Epithelial cell of esophagus (primary cell): ENCODE results near the gene CACNA1B.

Experiments
- DNase-seq: peaks from one replicate; pipeline ENCODE4 v3.0.0; 2010; ENCODE audit warnings: low read depth
- H3K4me3 ChIP-seq: 2 replicates; pipeline ENCODE4 v1.5.1; 2011; ENCODE audit warnings: mild to moderate bottlenecking, low read length, control low read depth
- CTCF ChIP-seq: IDR thresholded peaks from 2 replicates; pipeline ENCODE4 v1.5.1; 2011; ENCODE audit warnings: low read depth, mild to moderate bottlenecking, low read length, control low read depth, inconsistent platforms; ENCODE audit not compliant: insufficient read depth; ENCODE audit errors: missing control alignments

Gene CACNA1B

DNA sequence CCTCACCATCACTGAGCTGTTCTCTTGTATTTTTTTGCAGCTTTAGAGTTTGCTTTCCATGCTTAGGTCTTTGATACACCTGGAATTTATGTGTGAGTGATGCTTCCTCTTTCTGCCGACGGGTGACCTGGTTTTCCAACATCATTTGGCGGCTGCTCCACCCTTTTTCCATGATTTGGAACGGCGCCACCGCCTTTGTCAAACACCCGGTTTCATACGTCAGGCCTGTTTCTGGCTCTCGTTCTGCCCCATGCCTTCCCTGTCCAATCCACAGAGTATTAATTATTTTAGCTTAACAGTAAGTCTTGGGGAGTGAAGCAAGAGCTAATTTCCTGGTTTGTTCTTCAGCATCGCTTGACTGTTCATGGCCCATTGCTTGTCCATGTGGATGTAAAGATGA lies 30.2 kb downstream of the CACNA1B start:
- no peak overlapping the region for H3K4me3 ChIP-seq
- no peak for DNase-seq
- TF ChIP-seq CTCF: no peak

DNA sequence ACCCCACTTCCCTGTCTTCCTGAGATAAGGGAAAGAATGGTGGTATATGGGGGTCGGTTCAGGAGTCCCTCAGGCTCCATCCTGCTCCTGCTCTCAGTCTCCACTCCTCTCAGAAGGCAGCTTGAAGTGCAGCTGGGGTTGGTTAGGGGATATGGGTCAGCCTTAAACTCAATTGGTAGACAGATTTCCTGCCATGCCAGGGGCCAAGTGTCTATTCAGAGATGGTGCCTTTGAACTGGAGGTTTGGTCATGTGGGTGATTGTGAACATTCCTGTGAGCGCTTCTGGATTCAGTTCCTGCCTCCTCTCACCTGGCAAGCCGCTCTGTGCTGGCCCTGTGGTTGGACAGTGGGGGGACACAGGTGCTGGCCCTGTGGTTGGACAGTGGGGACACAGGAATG lies 35.1 kb downstream of the CACNA1B start:
- DNase-seq: no peak
- no peak overlapping the region for H3K4me3 ChIP-seq
- no peak for TF ChIP-seq CTCF

DNA sequence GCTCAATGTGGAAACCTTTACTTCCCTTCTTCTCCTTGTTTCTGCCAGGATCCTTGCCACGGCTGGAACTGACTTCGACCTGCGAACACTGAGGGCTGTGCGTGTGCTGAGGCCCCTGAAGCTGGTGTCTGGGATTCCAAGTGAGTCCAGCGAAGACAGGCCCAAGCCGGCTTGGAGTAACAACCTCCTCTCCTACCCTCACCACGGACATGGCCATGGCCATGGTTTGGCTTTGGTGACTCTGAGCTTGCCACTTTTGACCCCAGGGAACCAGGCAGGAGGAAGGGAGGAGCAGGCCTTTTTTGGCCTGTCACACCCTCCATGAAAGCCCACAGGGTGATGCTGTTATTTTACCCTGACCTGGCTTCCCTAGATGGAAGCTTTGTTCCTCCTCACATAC lies 35.5 kb downstream of the CACNA1B start:
- H3K4me3 ChIP-seq: no peak overlapping the region
- no peak for DNase-seq
- no peak for TF ChIP-seq CTCF

DNA sequence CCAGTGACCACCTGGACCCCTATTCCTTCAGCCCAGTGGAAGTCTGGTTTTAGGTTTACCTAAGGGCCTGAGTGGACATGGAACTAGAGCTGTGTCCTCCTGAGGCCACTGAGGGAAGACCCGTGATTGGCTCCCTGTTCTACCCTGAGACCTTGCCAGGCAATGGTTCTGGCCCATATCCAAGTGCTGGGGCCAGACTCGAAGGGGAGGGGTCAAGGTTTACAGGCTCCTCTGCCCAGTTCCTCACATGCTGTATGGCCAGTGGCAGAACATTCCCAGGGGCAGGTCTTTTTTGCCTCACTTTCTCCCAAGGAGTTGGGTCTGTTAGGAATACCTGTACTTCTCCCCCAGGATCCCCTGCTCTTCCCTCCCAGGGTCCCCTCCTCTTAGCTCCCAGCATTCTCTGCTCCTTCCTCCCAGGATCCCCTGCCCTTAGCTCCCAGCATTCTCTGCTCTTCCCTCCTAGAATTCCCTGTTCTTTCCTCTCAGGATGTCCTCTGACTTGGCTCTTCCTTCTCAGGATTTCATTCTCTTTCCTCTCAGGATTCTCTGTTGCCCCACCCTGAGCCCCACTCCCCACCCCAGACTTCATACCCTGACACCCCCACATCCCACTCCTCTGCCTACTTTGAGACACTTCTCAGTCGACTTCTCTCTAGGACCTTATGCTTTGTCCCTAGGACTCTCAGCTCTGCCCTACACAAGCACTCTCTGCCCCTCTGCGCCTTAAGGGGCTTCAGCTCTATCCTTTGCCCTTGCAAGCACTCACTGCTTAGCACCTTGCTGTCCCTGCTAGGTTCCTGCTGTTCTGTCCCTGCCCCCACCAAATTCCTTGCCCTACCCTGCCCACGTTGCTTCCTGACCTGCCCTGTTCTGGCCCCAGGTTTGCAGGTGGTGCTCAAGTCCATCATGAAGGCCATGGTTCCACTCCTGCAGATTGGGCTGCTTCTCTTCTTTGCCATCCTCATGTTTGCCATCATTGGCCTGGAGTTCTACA lies 36.5 kb downstream of the CACNA1B start:
- no peak overlapping the region for H3K4me3 ChIP-seq
- no peak for DNase-seq
- no peak for TF ChIP-seq CTCF

GRCh38 chr9:137916540-137916939 lies 39.0 kb downstream of the CACNA1B start:
- no peak for DNase-seq
- H3K4me3 ChIP-seq: no peak overlapping the region
- no peak for TF ChIP-seq CTCF

DNA sequence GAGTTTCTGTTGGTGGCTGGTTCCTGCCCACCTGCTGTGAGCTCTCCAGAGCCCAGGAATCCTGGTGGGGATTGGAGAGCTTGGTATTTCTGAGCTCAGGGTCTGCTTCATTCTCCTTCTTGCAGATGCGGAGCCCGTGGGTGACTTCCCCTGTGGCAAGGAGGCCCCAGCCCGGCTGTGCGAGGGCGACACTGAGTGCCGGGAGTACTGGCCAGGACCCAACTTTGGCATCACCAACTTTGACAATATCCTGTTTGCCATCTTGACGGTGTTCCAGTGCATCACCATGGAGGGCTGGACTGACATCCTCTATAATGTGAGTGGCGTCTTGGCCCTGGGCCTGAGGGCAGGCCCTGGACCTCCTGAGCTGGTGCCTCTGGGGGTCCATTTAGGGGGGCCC lies 39.5 kb downstream of the CACNA1B start:
- no peak overlapping the region for H3K4me3 ChIP-seq
- no peak for TF ChIP-seq CTCF
- DNase-seq: no peak

DNA sequence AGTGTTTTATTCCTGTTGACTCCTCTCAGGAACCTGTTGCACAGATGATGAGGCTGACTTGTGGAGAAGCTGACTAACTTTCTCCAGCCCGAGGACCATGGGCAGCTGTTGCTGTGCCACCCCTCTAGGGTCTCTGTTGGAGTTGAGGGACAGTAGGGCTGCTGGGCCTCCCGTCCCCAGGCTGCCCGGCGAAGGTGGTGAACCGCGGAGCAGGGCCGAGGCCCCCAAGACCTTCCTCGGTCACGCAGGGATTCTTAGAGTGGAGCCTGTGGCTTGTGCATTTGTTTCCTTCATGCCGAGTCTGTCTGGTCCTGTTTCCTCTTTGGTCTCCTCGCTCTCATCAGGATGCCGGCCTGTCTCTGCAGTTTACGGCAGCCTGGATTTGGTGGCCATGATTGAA lies 40.2 kb downstream of the CACNA1B start:
- DNase-seq: no peak

More for the DNA sequence above, 40.2 kb downstream of the CACNA1B start:
- H3K4me3 ChIP-seq: no peak overlapping the region
- TF ChIP-seq CTCF: no peak
